Measurements from ENCODE around the gene LRIG3. TPM values are rescaled to one million over a fixed set of nuclear protein-coding genes. Genes with fewer than 3 reads are reported as not detected.
A peak's percentile ranks its signal among the peaks of the same experiment; 100 is the strongest.

Gene LRIG3, protein sequence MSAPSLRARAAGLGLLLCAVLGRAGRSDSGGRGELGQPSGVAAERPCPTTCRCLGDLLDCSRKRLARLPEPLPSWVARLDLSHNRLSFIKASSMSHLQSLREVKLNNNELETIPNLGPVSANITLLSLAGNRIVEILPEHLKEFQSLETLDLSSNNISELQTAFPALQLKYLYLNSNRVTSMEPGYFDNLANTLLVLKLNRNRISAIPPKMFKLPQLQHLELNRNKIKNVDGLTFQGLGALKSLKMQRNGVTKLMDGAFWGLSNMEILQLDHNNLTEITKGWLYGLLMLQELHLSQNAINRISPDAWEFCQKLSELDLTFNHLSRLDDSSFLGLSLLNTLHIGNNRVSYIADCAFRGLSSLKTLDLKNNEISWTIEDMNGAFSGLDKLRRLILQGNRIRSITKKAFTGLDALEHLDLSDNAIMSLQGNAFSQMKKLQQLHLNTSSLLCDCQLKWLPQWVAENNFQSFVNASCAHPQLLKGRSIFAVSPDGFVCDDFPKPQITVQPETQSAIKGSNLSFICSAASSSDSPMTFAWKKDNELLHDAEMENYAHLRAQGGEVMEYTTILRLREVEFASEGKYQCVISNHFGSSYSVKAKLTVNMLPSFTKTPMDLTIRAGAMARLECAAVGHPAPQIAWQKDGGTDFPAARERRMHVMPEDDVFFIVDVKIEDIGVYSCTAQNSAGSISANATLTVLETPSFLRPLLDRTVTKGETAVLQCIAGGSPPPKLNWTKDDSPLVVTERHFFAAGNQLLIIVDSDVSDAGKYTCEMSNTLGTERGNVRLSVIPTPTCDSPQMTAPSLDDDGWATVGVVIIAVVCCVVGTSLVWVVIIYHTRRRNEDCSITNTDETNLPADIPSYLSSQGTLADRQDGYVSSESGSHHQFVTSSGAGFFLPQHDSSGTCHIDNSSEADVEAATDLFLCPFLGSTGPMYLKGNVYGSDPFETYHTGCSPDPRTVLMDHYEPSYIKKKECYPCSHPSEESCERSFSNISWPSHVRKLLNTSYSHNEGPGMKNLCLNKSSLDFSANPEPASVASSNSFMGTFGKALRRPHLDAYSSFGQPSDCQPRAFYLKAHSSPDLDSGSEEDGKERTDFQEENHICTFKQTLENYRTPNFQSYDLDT
- under 1 TPM in 1 of 3 donors, not detected in 2; 0.18 TPM for total RNA-seq
- total RNA-seq (2013): not detected

DNA sequence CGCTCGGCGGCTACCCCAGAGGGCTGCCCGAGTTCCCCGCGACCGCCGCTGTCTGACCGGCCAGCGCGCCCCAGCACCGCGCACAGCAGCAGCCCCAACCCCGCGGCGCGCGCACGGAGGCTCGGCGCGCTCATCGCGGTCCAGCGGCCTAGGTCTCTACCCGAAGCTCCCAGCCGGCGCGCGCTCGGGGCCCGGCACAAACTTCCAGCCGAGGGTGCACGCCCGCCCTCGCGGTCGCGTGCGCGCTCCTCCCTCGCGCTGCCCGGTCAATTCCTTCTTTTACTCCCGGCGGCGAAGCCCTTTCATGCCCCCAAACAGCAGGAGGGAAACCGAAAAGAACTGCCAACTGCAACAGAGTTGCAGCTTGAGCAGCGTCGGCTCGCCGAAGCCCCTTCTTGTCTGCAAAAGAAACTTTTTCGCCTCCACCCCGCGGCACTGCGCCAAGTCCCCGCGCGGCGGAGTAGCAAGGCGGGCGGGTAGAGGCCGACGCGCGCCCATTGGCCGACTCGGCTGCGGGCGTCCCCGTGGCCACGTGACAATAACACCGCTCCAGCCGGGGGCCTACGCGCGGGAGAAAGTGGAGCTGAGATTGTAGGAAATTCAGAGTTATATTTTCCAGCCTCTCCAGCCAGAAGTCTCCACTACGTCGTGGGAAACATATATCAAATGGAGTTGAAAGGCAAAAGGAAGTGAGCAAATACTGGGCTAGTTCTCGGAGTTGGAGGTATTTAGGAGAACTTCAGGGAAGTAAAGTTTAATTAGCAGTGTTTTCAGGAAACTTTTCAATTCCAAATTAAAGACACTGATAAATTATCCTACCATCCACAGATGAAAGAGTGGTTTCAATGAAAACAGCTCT, at the start of gene LRIG3:
TSS of gene LRIG3 (minus strand) at position 403 of the 859 bp plus-strand sequence. CDS start at position 134, 269 bp downstream.
- ATAC-seq (no peak), DNase-seq (no peak)
- WGBS (ENCODE audit: insufficient coverage): 3% methylated on average over 80 of the region's 80 CpGs
- no peak within 1 kb of the TSS for H3K27ac ChIP-seq (ENCODE audit: low read length)
- TF ChIP-seq, protein P1, sequence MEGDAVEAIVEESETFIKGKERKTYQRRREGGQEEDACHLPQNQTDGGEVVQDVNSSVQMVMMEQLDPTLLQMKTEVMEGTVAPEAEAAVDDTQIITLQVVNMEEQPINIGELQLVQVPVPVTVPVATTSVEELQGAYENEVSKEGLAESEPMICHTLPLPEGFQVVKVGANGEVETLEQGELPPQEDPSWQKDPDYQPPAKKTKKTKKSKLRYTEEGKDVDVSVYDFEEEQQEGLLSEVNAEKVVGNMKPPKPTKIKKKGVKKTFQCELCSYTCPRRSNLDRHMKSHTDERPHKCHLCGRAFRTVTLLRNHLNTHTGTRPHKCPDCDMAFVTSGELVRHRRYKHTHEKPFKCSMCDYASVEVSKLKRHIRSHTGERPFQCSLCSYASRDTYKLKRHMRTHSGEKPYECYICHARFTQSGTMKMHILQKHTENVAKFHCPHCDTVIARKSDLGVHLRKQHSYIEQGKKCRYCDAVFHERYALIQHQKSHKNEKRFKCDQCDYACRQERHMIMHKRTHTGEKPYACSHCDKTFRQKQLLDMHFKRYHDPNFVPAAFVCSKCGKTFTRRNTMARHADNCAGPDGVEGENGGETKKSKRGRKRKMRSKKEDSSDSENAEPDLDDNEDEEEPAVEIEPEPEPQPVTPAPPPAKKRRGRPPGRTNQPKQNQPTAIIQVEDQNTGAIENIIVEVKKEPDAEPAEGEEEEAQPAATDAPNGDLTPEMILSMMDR (IDR thresholded peaks at IDR 0.05): no peak
- no peak within 1 kb of the TSS for H3K4me3 ChIP-seq (ENCODE audit: low read length)
- no peaks in the 10 kb centered on the region for H3K9me3 ChIP-seq (ENCODE audit: control insufficient read depth, insufficient read depth, low read length)
- no peaks in the 10 kb centered on the region for H3K36me3 ChIP-seq (ENCODE audit: control insufficient read depth, insufficient read depth, low read length)
- Mint-ChIP-seq H3K4me3 (peak within 1 kb of the TSS; percentile 31), H3K36me3 (no peaks in the 10 kb centered on the region), H3K27ac (no peak within 1 kb of the TSS), H3K9me3 (peaks cover 2% of the 10 kb centered on the region in 2 donors), H3K27me3 (ENCODE audit: low read depth in 2 of 2) (peaks cover 3 to 19% of the 10 kb centered on the region in 2 donors), H3K4me1 (no peaks in the 10 kb centered on the region)
- peaks cover 3% of the 10 kb centered on the region for H3K4me1 ChIP-seq (ENCODE audit: control insufficient read depth, insufficient read depth, low read length)
- H3K27me3 ChIP-seq (ENCODE audit: control insufficient read depth, insufficient read depth, low read length): peaks cover 3% of the 10 kb centered on the region
- intact Hi-C loops (cut with micrococcal nuclease): no loop called here

DNA sequence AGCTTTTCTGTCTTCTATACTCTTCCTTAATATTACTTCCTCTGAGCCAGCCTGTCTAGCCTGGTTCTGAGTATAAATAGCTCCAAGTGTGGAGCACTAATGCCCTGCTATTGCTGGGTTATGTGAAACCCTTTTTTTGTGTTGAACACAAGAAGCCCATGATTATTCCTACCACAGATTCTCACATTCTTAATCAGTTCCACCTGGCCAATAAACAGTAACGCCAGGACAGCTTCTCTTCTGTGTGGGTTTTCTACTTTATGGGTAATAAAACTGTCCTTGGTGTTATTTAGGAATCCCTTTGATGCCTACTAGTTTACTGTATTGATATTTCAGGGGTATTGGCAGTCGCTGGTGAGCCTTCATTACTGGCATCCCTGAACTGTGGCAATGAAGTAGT, 48.9 kb upstream of the LRIG3 start:
- no peaks in the 10 kb centered on the region for H3K36me3 ChIP-seq (ENCODE audit: control insufficient read depth, insufficient read depth, low read length)
- no peak for ATAC-seq
- TF ChIP-seq, protein P1 (IDR thresholded peaks at IDR 0.05): no peak
- Mint-ChIP-seq H3K9me3 (peaks cover 2 to 5% of the 10 kb centered on the region in 2 donors), H3K27me3 (ENCODE audit: low read depth in 2 of 2) (no peaks in the 10 kb centered on the region), H3K27ac (no peak overlapping the region), H3K4me3 (no peak overlapping the region), H3K36me3 (no peaks in the 10 kb centered on the region), H3K4me1 (no peaks in the 10 kb centered on the region)
- no peaks in the 10 kb centered on the region for H3K27me3 ChIP-seq (ENCODE audit: control insufficient read depth, insufficient read depth, low read length)
- no peak for DNase-seq
- no peak overlapping the region for H3K4me3 ChIP-seq (ENCODE audit: low read length)
- no peaks in the 10 kb centered on the region for H3K4me1 ChIP-seq (ENCODE audit: control insufficient read depth, insufficient read depth, low read length)
- H3K9me3 ChIP-seq (ENCODE audit: control insufficient read depth, insufficient read depth, low read length): no peaks in the 10 kb centered on the region
- H3K27ac ChIP-seq (ENCODE audit: low read length): no peak overlapping the region
- 72% methylated on average over 2 of the region's 2 CpGs for WGBS (ENCODE audit: insufficient coverage)
- intact Hi-C loops (cut with micrococcal nuclease): no loop called here

DNA sequence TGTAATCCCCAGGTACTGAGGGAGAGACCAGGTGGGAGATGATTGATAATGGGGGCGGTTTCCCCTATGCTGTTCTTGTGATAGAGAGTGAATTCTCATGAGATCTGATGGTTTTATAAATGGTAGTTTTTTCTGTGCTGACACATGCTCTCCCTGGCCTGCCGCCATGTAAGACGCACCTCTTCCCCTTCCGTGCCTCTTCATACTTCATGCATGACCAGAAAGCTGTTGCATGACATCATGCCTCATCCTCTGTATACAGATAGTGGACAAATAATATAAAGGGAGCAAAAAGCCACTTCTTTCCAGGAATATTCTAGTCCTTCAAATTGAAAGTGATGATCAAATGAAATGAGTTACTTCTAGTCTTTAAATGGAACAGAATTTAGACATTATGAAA, 47.3 kb upstream of the LRIG3 start:
- Histone ChIP-seq H3K9me3 (ENCODE audit: control insufficient read depth, insufficient read depth, low read length) (no peaks in the 10 kb centered on the region), H3K27ac (ENCODE audit: low read length) (no peak overlapping the region), H3K4me3 (ENCODE audit: low read length) (no peak overlapping the region), H3K36me3 (ENCODE audit: control insufficient read depth, insufficient read depth, low read length) (no peaks in the 10 kb centered on the region), H3K27me3 (ENCODE audit: control insufficient read depth, insufficient read depth, low read length) (no peaks in the 10 kb centered on the region), H3K4me1 (ENCODE audit: control insufficient read depth, insufficient read depth, low read length) (no peaks in the 10 kb centered on the region)
- 93% methylated on average over 4 of the region's 4 CpGs for WGBS (ENCODE audit: insufficient coverage)
- H3K4me1 Mint-ChIP-seq: no peaks in the 10 kb centered on the region
- no peak overlapping the region for H3K27ac Mint-ChIP-seq
- TF ChIP-seq, protein P1 (IDR thresholded peaks at IDR 0.05): no peak
- no peaks in the 10 kb centered on the region for H3K27me3 Mint-ChIP-seq (ENCODE audit: low read depth in 2 of 2)
- no peaks in the 10 kb centered on the region for H3K36me3 Mint-ChIP-seq
- ATAC-seq: no peak
- H3K9me3 Mint-ChIP-seq: peaks cover 5 to 9% of the 10 kb centered on the region in 2 donors
- H3K4me3 Mint-ChIP-seq: no peak overlapping the region
- DNase-seq: no peak
- intact Hi-C loops (cut with micrococcal nuclease): no loop called here
